ENCODE data around the gene ZFTA.

GRCh38 chr11:63749624-63750023, 19.0 kb downstream of the ZFTA start:
- TF ChIP-seq CTCF (IDR thresholded peaks at IDR 0.05) (no peak), POLR2A (IDR thresholded peaks at IDR 0.05) (no peak), POLR2AphosphoS5 (IDR thresholded peaks at IDR 0.05) (no peak)
